HepG2 (cell line): ENCODE results near the gene SDF2. TPM values are rescaled to one million over a fixed set of nuclear protein-coding genes. Genes with fewer than 3 reads are reported as not detected.

Experiments used
- AKAP8 ChIP-seq: sonication (generic); formaldehyde crosslinking; IDR thresholded peaks from 2 replicates; pipeline ENCODE4 v1.5.1; 2020; ENCODE audit warnings: mild to moderate bottlenecking, missing genetic modification reagents
- CENPT ChIP-seq: sonication (generic); formaldehyde crosslinking; IDR thresholded peaks from 2 replicates; pipeline ENCODE4 v1.8.0; 2022; ENCODE audit warnings: low read depth, mild to moderate bottlenecking, moderate library complexity, missing genetic modification reagents
- CHD2 ChIP-seq: IDR thresholded peaks from 2 replicates; pipeline ENCODE4 v1.6.1; 2011; ENCODE audit warnings: low read depth, low read length, improper control_type of control experiment
- ELF1 ChIP-seq: sonication (generic); formaldehyde crosslinking; IDR thresholded peaks from 2 replicates; pipeline ENCODE4 v1.4.0; 2020; ENCODE audit warnings: missing genetic modification reagents
- EZH2 ChIP-seq: conservative IDR thresholded peaks from 2 replicates; pipeline ENCODE4 v1.6.1; 2012; ENCODE audit warnings: mild to moderate bottlenecking, low read depth, low read length, moderate library complexity
- FOSL2 ChIP-seq: sonication (generic); formaldehyde crosslinking; IDR thresholded peaks from 2 replicates; pipeline ENCODE4 v1.4.0; 2020; ENCODE audit warnings: missing genetic modification reagents
- GZF1 ChIP-seq: sonication (generic); formaldehyde crosslinking; IDR thresholded peaks from 2 replicates; pipeline ENCODE4 v1.5.1; 2020; ENCODE audit warnings: mild to moderate bottlenecking, missing genetic modification reagents
- HIVEP1 ChIP-seq: sonication (generic); formaldehyde crosslinking; IDR thresholded peaks from 2 replicates; pipeline ENCODE4 v1.4.0; 2020; ENCODE audit warnings: mild to moderate bottlenecking, missing genetic modification reagents
- KLF11 ChIP-seq: IDR thresholded peaks from 2 replicates; pipeline ENCODE4 v1.6.1; 2016; ENCODE audit warnings: missing compliant biosample characterization
- MAZ ChIP-seq, 2 experiments: sonication (generic) in 1 of 2; formaldehyde crosslinking in 1 of 2; IDR thresholded peaks; 2 replicates each; pipeline versions ENCODE4 v1.5.0 to v1.6.1; 2012 to 2020; ENCODE audit warnings: low read depth in 2 of 2, mild to moderate bottlenecking in 2 of 2, borderline replicate concordance in 1 of 2, improper control_type of control experiment in 1 of 2, low read length in 1 of 2, missing genetic modification reagents in 1 of 2, moderate library complexity in 1 of 2
- POLR2AphosphoS5 ChIP-seq: IDR thresholded peaks from 2 replicates; pipeline ENCODE4 v1.6.1; 2012; ENCODE audit warnings: low read depth, low read length
- SNAI1 ChIP-seq: sonication (generic); formaldehyde crosslinking; IDR thresholded peaks from 2 replicates; pipeline ENCODE4 v1.5.0; 2020; ENCODE audit warnings: mild to moderate bottlenecking, missing genetic modification reagents, borderline replicate concordance
- SP1 ChIP-seq, 2 experiments: fragments of 450-650 bp in 1 of 2; sonication (generic) in 1 of 2; formaldehyde crosslinking in 1 of 2; IDR thresholded peaks; 2 replicates each; pipeline versions ENCODE4 v1.4.0 to v1.6.1; 2016 to 2020; ENCODE audit warnings: missing genetic modification reagents in 1 of 2
- ZBTB4 ChIP-seq: sonication (generic); formaldehyde crosslinking; IDR thresholded peaks from 2 replicates; pipeline ENCODE4 v1.4.0; 2020; ENCODE audit warnings: missing genetic modification reagents, mild to moderate bottlenecking, borderline replicate concordance
- ZNF12 ChIP-seq: sonication (generic); formaldehyde crosslinking; IDR thresholded peaks from 2 replicates; pipeline ENCODE4 v1.5.0; 2020; ENCODE audit warnings: missing genetic modification reagents
- ZNF232 ChIP-seq: sonication (generic); formaldehyde crosslinking; IDR thresholded peaks from 2 replicates; pipeline ENCODE4 v1.4.0; 2020; ENCODE audit warnings: missing genetic modification reagents, borderline replicate concordance
- ZNF333 ChIP-seq: sonication (generic); formaldehyde crosslinking; IDR thresholded peaks from 2 replicates; pipeline ENCODE4 v1.4.0; 2020; ENCODE audit warnings: mild to moderate bottlenecking, missing genetic modification reagents, borderline replicate concordance
- ZNF432 ChIP-seq: sonication (generic); formaldehyde crosslinking; IDR thresholded peaks from 2 replicates; pipeline ENCODE4 v1.5.0; 2020; ENCODE audit warnings: missing genetic modification reagents, mild to moderate bottlenecking, borderline replicate concordance
- polyA plus RNA-seq, 8 experiments: library from polyadenylated mRNA; depleted of rRNA in 3 of 8; stranded (reverse) in 7 of 8; unstranded in 1 of 8; fragments of >200 nt; fragmentation: Illumina TruSeq in 4 of 8; extraction: Trizol in 4 of 8; gene quantifications; 2 replicates each; pipeline versions ENCODE4 v1.2.1 to v1.2.3, GENCODE V29; 2011 to 2016; ENCODE audit warnings: low read depth in 4 of 8, missing spikeins in 1 of 8, mixed read lengths in 1 of 8; ENCODE audit not compliant: insufficient read depth in 1 of 8
- total RNA-seq, 5 experiments: library from RNA; depleted of rRNA; stranded (reverse); fragments of >200 nt; fragmentation: Illumina TruSeq; extraction: Trizol; gene quantifications; 2 replicates each; pipeline ENCODE4 v1.2.3, GENCODE V29; 2016; ENCODE audit warnings: low read depth in 1 of 5
- TF ChIP-seq, protein P1 (sequence below): IDR thresholded peaks from 2 replicates; pipeline ENCODE4 v1.6.1; 2018; ENCODE audit warnings: missing genetic modification reagents
- TF ChIP-seq, protein P2 (sequence below): sonication (generic); formaldehyde crosslinking; IDR thresholded peaks from 2 replicates; pipeline ENCODE4 v1.4.0; 2020; ENCODE audit warnings: missing genetic modification reagents
- TF ChIP-seq, protein P3 (sequence below): sonication (generic); formaldehyde crosslinking; IDR thresholded peaks from 2 replicates; pipeline ENCODE4 v1.5.0; 2020; ENCODE audit warnings: mild to moderate bottlenecking, low read depth, missing genetic modification reagents, borderline replicate concordance

The SDF2 gene
- total and polyA plus RNA-seq, 2 of the 13 experiments (the other 11 are each of a cell fraction or from before 2014, with no cell fraction given): 58.2 to 58.4 TPM

GRCh38 chr17:28710861-28711722, 49.4 kb upstream of the SDF2 start (continued):
- TF ChIP-seq, protein P1, sequence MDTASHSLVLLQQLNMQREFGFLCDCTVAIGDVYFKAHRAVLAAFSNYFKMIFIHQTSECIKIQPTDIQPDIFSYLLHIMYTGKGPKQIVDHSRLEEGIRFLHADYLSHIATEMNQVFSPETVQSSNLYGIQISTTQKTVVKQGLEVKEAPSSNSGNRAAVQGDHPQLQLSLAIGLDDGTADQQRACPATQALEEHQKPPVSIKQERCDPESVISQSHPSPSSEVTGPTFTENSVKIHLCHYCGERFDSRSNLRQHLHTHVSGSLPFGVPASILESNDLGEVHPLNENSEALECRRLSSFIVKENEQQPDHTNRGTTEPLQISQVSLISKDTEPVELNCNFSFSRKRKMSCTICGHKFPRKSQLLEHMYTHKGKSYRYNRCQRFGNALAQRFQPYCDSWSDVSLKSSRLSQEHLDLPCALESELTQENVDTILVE: no peak; the same call in 1 of the 2 replicates
- TF ChIP-seq EZH2: no peak
- TF ChIP-seq ELF1: peak; percentile 8; the same call in 1 of the 2 replicates
- no peak for TF ChIP-seq GZF1 (CRISPR knock-in tag)
- no peak for TF ChIP-seq MAZ (IDR thresholded peaks at IDR 0.05; ENCODE audit: borderline replicate concordance, low read depth, low read length)
- TF ChIP-seq MAZ (CRISPR knock-in tag; IDR thresholded peaks at IDR 0.05; ENCODE audit: low read depth): peak; percentile 64
- no peak for TF ChIP-seq HIVEP1 (CRISPR knock-in tag)
- no peak for TF ChIP-seq ZNF333 (CRISPR knock-in tag)
- no peak for TF ChIP-seq SP1 (IDR thresholded peaks at IDR 0.05)
- TF ChIP-seq SP1 (CRISPR knock-in tag; IDR thresholded peaks at IDR 0.05): peak; percentile 83
- TF ChIP-seq ZBTB4 (CRISPR knock-in tag): no peak
- TF ChIP-seq ZNF432 (CRISPR knock-in tag): no peak
- TF ChIP-seq, protein P2, sequence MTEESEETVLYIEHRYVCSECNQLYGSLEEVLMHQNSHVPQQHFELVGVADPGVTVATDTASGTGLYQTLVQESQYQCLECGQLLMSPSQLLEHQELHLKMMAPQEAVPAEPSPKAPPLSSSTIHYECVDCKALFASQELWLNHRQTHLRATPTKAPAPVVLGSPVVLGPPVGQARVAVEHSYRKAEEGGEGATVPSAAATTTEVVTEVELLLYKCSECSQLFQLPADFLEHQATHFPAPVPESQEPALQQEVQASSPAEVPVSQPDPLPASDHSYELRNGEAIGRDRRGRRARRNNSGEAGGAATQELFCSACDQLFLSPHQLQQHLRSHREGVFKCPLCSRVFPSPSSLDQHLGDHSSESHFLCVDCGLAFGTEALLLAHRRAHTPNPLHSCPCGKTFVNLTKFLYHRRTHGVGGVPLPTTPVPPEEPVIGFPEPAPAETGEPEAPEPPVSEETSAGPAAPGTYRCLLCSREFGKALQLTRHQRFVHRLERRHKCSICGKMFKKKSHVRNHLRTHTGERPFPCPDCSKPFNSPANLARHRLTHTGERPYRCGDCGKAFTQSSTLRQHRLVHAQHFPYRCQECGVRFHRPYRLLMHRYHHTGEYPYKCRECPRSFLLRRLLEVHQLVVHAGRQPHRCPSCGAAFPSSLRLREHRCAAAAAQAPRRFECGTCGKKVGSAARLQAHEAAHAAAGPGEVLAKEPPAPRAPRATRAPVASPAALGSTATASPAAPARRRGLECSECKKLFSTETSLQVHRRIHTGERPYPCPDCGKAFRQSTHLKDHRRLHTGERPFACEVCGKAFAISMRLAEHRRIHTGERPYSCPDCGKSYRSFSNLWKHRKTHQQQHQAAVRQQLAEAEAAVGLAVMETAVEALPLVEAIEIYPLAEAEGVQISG (CRISPR knock-in tag): peak; percentile 71
- peak; percentile 89; the same call in 1 of the 2 replicates for TF ChIP-seq SNAI1 (CRISPR knock-in tag)
- TF ChIP-seq ZNF12 (CRISPR knock-in tag): 0 out of 2 replicates have a peak, but pooled peaks have one; percentile 28
- TF ChIP-seq, protein P3, sequence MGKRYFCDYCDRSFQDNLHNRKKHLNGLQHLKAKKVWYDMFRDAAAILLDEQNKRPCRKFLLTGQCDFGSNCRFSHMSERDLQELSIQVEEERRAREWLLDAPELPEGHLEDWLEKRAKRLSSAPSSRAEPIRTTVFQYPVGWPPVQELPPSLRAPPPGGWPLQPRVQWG: no peak
- no peak; the same call in 1 of the 2 replicates for TF ChIP-seq FOSL2 (CRISPR knock-in tag)
- TF ChIP-seq CENPT: no peak
- 0 out of 2 replicates have a peak, but pooled peaks have one; percentile 37 for TF ChIP-seq CHD2
- TF ChIP-seq AKAP8: no peak
- no peak for TF ChIP-seq KLF11 (CRISPR knock-in tag)
- peak; percentile 90 for TF ChIP-seq POLR2AphosphoS5
- peak; percentile 57; the same call in 1 of the 2 replicates for TF ChIP-seq ZNF232
